H1 (cell line): Measurements from ENCODE around the gene RPS6KB2.

ENCODE experiments used
- BCL11A ChIP-seq, 2 experiments: IDR thresholded peaks; one replicate each; pipeline ENCODE4 v1.6.1; 2011; ENCODE audit warnings: low read depth in 2 of 2, low read length in 2 of 2, mild to moderate bottlenecking in 2 of 2
- BRCA1 ChIP-seq: IDR thresholded peaks from 2 replicates; pipeline ENCODE4 v1.6.1; 2012; ENCODE audit warnings: low read depth, low read length, improper control_type of control experiment
- EZH2 ChIP-seq: fragments of 200-600 bp; sonication (generic); IDR thresholded peaks from 2 replicates; pipeline ENCODE4 v1.7.1; 2012; ENCODE audit warnings: low read depth, mild to moderate bottlenecking, moderate library complexity, low read length, inconsistent platforms; ENCODE audit not compliant: severe bottlenecking
- FOSL1 ChIP-seq: IDR thresholded peaks from 2 replicates; pipeline ENCODE4 v1.6.1; 2011; ENCODE audit warnings: mild to moderate bottlenecking, low read depth, low read length, moderate library complexity; ENCODE audit not compliant: insufficient read depth
- HDAC2 ChIP-seq, 2 experiments: fragments of 300-600 bp in 1 of 2; sonication (generic) in 1 of 2; IDR thresholded peaks; 2 replicates each; pipeline ENCODE4 v1.6.1; 2011 to 2012; ENCODE audit warnings: low read depth in 2 of 2, low read length in 2 of 2, mild to moderate bottlenecking in 2 of 2, moderate library complexity in 2 of 2, borderline replicate concordance in 1 of 2, inconsistent platforms in 1 of 2
- NRF1 ChIP-seq: IDR thresholded peaks from 2 replicates; pipeline ENCODE4 v1.6.1; 2011; ENCODE audit warnings: mild to moderate bottlenecking, low read depth, low read length, improper control_type of control experiment
- SIN3A ChIP-seq, 2 experiments: IDR thresholded peaks in 1 of 2; conservative IDR thresholded peaks in 1 of 2; 2 replicates each; pipeline ENCODE4 v1.6.1; 2011 to 2012; ENCODE audit warnings: low read length in 2 of 2, improper control_type of control experiment in 1 of 2, low read depth in 1 of 2, mild to moderate bottlenecking in 1 of 2
- TF ChIP-seq, protein P1 (sequence below), 3 experiments: IDR thresholded peaks; 1 replicate in 2 of 3; 2 replicates in 1 of 3; pipeline versions ENCODE4 v1.5.1 to v1.6.1; 2011; ENCODE audit warnings: low read length in 3 of 3, mild to moderate bottlenecking in 3 of 3, inconsistent platforms in 2 of 3, low read depth in 1 of 3, moderate library complexity in 1 of 3; ENCODE audit not compliant: insufficient read depth in 1 of 3; ENCODE audit errors: control extremely low read depth in 1 of 3

DNA sequence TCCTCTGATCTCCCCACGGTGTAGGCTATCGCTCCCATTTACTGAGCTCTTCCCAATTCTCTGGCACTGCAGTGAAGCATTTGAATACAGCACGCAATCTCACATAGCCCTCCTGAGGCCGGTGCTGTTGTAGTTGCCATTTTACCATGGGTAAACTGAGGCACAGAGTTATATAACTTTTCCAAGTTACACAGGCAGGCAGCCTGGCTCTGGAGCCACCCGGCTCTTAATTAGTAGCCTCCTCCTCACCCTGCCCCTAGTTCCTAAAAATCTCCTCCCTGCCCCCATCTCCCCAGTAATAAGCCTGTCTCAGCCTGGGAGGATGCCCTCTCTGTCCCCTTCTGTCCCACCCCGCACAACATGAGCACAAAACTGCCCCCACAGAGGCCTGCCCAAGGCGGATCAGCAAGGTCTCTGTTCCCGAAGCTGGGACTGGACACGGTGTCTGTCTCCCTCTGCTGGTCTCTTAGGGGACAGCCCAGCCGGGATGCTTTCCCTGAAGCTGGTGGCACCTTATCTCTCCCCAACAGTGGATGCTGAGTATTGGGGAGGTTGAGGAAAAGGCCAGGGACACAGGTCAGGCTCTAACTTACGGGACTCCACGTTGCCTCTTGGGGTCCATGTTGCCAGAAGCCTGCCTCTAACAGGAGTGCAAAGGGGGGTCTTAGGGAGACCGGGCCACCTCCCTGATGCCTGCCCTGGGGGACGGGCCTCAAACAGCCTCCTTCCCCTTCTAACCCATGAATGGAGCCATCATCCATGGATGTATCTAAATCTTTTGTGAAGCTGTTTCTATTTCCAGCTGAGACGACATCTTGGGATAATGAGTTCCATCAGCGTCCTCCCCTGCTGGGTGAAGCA, 45.8 kb upstream of the RPS6KB2 start:
- TF ChIP-seq NRF1 (no peak), SIN3A (conservative IDR thresholded peaks at IDR 0.05 in 1 of 2, IDR thresholded peaks at IDR 0.05 in 1 of 2; ENCODE audit: low read depth in 1 of 2, low read length in 2 of 2) (no peak), EZH2 (no peak), HDAC2 (IDR thresholded peaks at IDR 0.05; ENCODE audit: borderline replicate concordance in 1 of 2, low read depth in 2 of 2, low read length in 2 of 2) (no peak), BRCA1 (no peak), BCL11A (IDR thresholded peaks at IDR 0.05; ENCODE audit: low read depth in 2 of 2, low read length in 2 of 2) (no peak), FOSL1 (no peak)
- TF ChIP-seq, protein P1, sequence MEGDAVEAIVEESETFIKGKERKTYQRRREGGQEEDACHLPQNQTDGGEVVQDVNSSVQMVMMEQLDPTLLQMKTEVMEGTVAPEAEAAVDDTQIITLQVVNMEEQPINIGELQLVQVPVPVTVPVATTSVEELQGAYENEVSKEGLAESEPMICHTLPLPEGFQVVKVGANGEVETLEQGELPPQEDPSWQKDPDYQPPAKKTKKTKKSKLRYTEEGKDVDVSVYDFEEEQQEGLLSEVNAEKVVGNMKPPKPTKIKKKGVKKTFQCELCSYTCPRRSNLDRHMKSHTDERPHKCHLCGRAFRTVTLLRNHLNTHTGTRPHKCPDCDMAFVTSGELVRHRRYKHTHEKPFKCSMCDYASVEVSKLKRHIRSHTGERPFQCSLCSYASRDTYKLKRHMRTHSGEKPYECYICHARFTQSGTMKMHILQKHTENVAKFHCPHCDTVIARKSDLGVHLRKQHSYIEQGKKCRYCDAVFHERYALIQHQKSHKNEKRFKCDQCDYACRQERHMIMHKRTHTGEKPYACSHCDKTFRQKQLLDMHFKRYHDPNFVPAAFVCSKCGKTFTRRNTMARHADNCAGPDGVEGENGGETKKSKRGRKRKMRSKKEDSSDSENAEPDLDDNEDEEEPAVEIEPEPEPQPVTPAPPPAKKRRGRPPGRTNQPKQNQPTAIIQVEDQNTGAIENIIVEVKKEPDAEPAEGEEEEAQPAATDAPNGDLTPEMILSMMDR (IDR thresholded peaks at IDR 0.05; ENCODE audit: control extremely low read depth in 1 of 3, insufficient read depth in 1 of 3, low read depth in 1 of 3, low read length in 3 of 3): peak; percentile 95 to 99 (median 98)
